Activated naive CD4-positive, alpha-beta T cell treated with anti-CD3 and anti-CD28 coated beads, Interleukin-2, amount 50 U/mL, for 24 hours (primary cell): Measurements from ENCODE around the gene FAM167B.

Experiments used
- H3K27ac Mint-ChIP-seq: one replicate; pipeline ENCODE4 v1.8.0; 2021; ENCODE audit warnings: mild to moderate bottlenecking, mixed read lengths
- H3K27me3 Mint-ChIP-seq: one replicate; pipeline ENCODE4 v1.8.0; 2021; ENCODE audit warnings: mixed read lengths
- H3K36me3 Mint-ChIP-seq: one replicate; pipeline ENCODE4 v1.8.0; 2021; ENCODE audit warnings: mixed read lengths
- H3K4me1 Mint-ChIP-seq: one replicate; pipeline ENCODE4 v1.8.0; 2021; ENCODE audit warnings: mixed read lengths
- H3K4me3 Mint-ChIP-seq: one replicate; pipeline ENCODE4 v1.8.0; 2021; ENCODE audit warnings: mild to moderate bottlenecking, mixed read lengths
- H3K9me3 Mint-ChIP-seq: one replicate; pipeline ENCODE4 v1.8.0; 2021; ENCODE audit warnings: mixed read lengths

The FAM167B gene

GRCh38 chr1:32246888-32247273 lies at the start of gene FAM167B:
TSS of gene FAM167B (plus strand) at chr1:32247222. CDS start at chr1:32247422, 200 bp downstream.
- peak within 1 kb of the TSS; percentile 57 for H3K4me3 Mint-ChIP-seq
- peaks cover 67% of the 10 kb centered on the region for H3K4me1 Mint-ChIP-seq
- no peaks in the 10 kb centered on the region for H3K9me3 Mint-ChIP-seq
- H3K27me3 Mint-ChIP-seq = no peaks in the 10 kb centered on the region
- no peaks in the 10 kb centered on the region for H3K36me3 Mint-ChIP-seq
- H3K27ac Mint-ChIP-seq = peak within 1 kb of the TSS; percentile 97

DNA sequence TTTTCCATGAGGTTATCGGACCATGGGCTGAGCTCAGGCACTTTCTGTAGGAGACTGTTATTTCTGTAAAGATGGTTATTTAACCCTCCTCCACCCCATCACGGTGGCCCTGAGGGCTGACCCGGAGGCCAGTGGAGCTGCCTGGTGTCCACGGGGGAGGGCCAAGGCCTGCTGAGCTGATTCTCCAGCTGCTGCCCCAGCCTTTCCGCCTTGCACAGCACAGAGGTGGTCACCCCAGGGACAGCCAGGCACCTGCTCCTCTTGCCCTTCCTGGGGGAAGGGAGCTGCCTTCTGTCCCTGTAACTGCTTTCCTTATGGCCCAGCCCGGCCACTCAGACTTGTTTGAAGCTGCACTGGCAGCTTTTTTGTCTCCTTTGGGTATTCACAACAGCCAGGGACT lies 49.2 kb upstream of the FAM167B start:
- Mint-ChIP-seq H3K36me3 (peaks cover 12% of the 10 kb centered on the region), H3K27me3 (no peaks in the 10 kb centered on the region), H3K9me3 (no peaks in the 10 kb centered on the region), H3K4me3 (no peak overlapping the region), H3K27ac (no peak overlapping the region), H3K4me1 (peaks cover 73% of the 10 kb centered on the region)

- Mint-ChIP-seq H3K27me3 (no peaks in the 10 kb centered on the region), H3K27ac (no peak overlapping the region), H3K9me3 (no peaks in the 10 kb centered on the region), H3K36me3 (peaks cover 7% of the 10 kb centered on the region), H3K4me3 (peak overlapping the region; percentile 41), H3K4me1 (peaks cover 77% of the 10 kb centered on the region)
These were observed 48.6 kb upstream of the FAM167B start for GRCh38 chr1:32198237-32199042.

GRCh38 chr1:32199043-32199716 lies 47.8 kb upstream of the FAM167B start:
- H3K9me3 Mint-ChIP-seq = no peaks in the 10 kb centered on the region
- H3K4me1 Mint-ChIP-seq = peaks cover 74% of the 10 kb centered on the region
- no peak overlapping the region for H3K4me3 Mint-ChIP-seq
- H3K36me3 Mint-ChIP-seq = peaks cover 6% of the 10 kb centered on the region
- H3K27ac Mint-ChIP-seq = no peak overlapping the region
- H3K27me3 Mint-ChIP-seq = no peaks in the 10 kb centered on the region

GRCh38 chr1:32199717-32200072 lies 47.3 kb upstream of the FAM167B start:
- Mint-ChIP-seq H3K27ac (no peak overlapping the region), H3K4me3 (peak overlapping the region; percentile 26), H3K9me3 (no peaks in the 10 kb centered on the region), H3K27me3 (no peaks in the 10 kb centered on the region), H3K4me1 (peaks cover 72% of the 10 kb centered on the region), H3K36me3 (peaks cover 4% of the 10 kb centered on the region)

GRCh38 chr1:32200226-32201010 lies 46.6 kb upstream of the FAM167B start, which contains the start of gene CCDC28B:
TSS of gene CCDC28B (plus strand) at chr1:32200595. CDS start at chr1:32201936, 1,341 bp downstream.
- H3K4me1 Mint-ChIP-seq = peaks cover 66% of the 10 kb centered on the region
- peak within 1 kb of the TSS; percentile 90 for H3K27ac Mint-ChIP-seq
- no peaks in the 10 kb centered on the region for H3K27me3 Mint-ChIP-seq
- peaks cover 4% of the 10 kb centered on the region for H3K36me3 Mint-ChIP-seq
- no peaks in the 10 kb centered on the region for H3K9me3 Mint-ChIP-seq
- peak within 1 kb of the TSS; percentile 90 for H3K4me3 Mint-ChIP-seq

GRCh38 chr1:32201011-32201855 lies 45.8 kb upstream of the FAM167B start:
- Mint-ChIP-seq H3K36me3 (peaks cover 3% of the 10 kb centered on the region), H3K4me1 (peaks cover 62% of the 10 kb centered on the region), H3K27ac (peak overlapping the region; percentile 90), H3K9me3 (no peaks in the 10 kb centered on the region), H3K27me3 (no peaks in the 10 kb centered on the region), H3K4me3 (peak overlapping the region; percentile 90)

DNA sequence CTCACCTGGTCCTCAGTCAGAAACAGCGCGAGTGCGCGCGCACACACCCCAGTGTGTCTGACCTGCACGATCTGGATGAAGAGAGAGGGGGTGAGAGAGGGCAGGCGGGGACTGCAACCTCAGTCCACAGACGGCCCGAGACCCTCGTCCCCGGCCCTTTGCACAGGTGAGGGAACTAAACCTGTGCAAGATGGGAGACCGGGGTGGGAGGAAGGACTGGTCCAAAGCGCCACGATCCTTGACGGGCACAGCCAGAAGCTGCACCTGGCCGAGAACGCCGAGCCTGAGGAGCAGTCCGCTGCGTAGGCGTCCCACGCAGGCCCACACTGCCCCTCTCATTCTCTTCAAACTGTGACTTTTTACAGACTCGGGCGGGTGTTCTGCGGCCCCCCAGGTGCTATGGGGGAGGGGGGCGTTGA lies 42.1 kb upstream of the FAM167B start:
- no peaks in the 10 kb centered on the region for H3K36me3 Mint-ChIP-seq
- H3K27ac Mint-ChIP-seq = no peak overlapping the region
- H3K27me3 Mint-ChIP-seq = no peaks in the 10 kb centered on the region
- H3K9me3 Mint-ChIP-seq = no peaks in the 10 kb centered on the region
- H3K4me3 Mint-ChIP-seq = peak overlapping the region; percentile 87
- peaks cover 40% of the 10 kb centered on the region for H3K4me1 Mint-ChIP-seq

DNA sequence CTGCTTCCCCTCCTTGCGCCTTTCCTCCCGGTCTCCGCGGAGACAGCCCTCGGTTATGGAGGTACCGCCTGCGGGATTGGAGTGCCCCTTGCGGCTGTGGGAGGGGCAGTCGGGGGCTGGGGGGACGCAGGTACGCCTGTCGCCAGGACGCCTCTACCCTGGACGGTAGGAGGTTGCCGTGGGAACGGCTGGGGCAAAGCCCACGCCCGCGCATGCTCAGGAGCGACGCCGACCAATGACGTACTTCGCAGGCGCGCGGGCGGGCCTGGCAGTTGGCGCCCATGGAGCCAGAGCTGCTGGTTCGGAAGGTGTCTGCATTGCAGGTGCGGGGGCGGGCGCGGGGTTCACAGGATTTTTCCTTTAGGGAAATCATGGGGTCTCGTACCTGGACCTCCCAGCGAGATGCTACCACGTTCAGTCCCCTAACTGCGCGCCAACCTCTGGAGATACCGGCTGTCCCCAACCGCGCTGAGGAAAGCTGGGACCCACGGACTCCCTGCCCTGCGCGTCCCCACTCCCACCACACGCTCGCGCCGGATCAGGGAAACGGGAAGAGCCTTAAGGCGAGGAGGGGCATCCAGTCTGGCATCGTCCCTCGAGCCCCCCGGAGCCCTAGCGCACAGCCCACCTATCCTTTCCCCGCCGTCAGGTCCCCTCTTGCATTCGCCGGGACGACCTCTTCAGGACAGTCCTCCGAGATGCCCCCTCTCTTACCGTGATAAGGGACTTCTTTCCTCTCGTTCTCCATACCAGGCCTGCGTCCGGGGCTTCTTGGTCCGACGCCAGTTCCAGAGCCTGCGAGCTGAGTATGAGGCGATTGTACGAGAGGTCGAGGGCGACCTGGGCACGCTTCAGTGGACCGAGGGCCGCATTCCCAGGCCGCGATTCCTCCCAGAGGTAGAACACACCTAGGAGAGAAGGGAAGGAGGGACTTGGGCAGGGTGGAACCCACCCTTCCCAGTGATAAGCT lies 41.3 kb upstream of the FAM167B start, which contains the start of gene IQCC:
TSS of gene IQCC (plus strand) at position 271 of the 970 bp plus-strand sequence. CDS start at position 282, 11 bp downstream.
- Mint-ChIP-seq H3K36me3 (no peaks in the 10 kb centered on the region), H3K9me3 (no peaks in the 10 kb centered on the region), H3K4me1 (peaks cover 35% of the 10 kb centered on the region), H3K27ac (peak within 1 kb of the TSS; percentile 30), H3K4me3 (peak within 1 kb of the TSS; percentile 87), H3K27me3 (no peaks in the 10 kb centered on the region)

GRCh38 chr1:32208469-32208868 lies 38.6 kb upstream of the FAM167B start:
- Mint-ChIP-seq H3K4me1 (peaks cover 14% of the 10 kb centered on the region), H3K9me3 (no peaks in the 10 kb centered on the region), H3K27me3 (no peaks in the 10 kb centered on the region), H3K36me3 (no peaks in the 10 kb centered on the region), H3K4me3 (no peak overlapping the region), H3K27ac (no peak overlapping the region)

DNA sequence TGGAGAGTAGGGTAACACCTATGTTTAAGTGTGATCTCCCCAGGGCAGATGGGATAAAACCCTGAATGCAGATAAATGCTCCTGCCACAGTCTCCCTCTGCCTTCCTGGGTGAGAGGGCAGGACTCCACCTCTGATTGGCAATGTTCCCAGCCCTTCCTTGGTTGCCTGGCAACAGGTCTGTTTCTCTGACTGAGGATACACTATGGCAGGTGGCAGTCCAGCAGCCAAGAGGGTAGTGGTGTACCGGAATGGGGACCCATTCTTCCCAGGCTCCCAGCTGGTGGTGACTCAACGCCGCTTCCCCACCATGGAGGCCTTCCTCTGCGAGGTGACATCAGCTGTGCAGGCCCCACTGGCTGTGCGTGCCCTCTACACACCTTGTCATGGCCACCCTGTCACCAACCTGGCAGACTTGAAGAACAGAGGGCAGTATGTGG lies 38.1 kb upstream of the FAM167B start, which contains the start of gene DCDC2B:
TSS of gene DCDC2B (plus strand) at position 199 of the 438 bp plus-strand sequence. CDS start at position 204, 5 bp downstream.
- H3K9me3 Mint-ChIP-seq = no peaks in the 10 kb centered on the region
- H3K36me3 Mint-ChIP-seq = no peaks in the 10 kb centered on the region
- no peaks in the 10 kb centered on the region for H3K27me3 Mint-ChIP-seq
- H3K4me1 Mint-ChIP-seq = peaks cover 12% of the 10 kb centered on the region
- no peak within 1 kb of the TSS for H3K27ac Mint-ChIP-seq
- no peak within 1 kb of the TSS for H3K4me3 Mint-ChIP-seq

DNA sequence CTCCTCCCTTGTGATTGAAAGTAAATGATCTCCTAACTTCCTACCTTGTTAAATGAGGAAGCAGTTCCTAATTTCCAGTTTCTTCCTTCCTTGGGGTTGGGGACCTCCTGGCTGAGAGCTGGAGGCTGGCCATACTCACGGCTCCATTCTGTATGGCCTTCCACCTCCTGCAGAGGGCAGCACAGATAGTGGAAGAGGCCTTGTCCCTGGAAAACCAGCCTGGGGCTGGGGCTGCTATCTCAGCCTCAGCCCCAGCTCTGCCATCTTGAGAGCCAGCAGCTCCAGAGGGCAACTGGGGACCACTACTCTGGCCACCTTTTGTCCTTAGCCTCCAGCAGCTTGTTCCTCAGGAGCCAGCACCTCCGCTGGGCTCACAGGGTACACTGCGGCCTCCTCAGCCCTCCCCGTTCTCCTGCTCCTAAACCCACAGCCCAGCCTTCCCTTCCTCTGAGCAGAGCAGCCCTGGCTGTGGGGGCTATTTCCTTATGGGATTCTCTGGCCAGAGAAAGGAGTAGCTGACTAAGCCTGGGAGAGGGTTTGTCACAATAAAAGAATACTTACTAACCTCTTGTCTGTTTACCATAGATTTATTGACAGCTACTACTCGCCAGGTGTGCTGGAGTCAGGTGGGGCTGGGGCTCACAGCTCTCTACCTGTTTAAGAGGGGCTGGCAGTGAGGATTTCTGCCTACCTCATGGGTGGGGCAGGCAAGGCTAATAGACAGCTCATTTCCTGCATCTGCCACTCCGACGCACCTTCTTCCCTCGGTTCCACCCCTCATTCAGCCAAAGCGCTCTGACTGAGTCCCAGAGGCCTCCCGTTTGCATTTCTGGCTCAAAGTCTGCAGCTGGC lies 31.2 kb upstream of the FAM167B start:
- peak overlapping the region; percentile 41 for H3K27ac Mint-ChIP-seq
- H3K4me3 Mint-ChIP-seq = no peak overlapping the region
- H3K27me3 Mint-ChIP-seq = no peaks in the 10 kb centered on the region
- peaks cover 4% of the 10 kb centered on the region for H3K36me3 Mint-ChIP-seq
- H3K9me3 Mint-ChIP-seq = no peaks in the 10 kb centered on the region
- peaks cover 28% of the 10 kb centered on the region for H3K4me1 Mint-ChIP-seq

DNA sequence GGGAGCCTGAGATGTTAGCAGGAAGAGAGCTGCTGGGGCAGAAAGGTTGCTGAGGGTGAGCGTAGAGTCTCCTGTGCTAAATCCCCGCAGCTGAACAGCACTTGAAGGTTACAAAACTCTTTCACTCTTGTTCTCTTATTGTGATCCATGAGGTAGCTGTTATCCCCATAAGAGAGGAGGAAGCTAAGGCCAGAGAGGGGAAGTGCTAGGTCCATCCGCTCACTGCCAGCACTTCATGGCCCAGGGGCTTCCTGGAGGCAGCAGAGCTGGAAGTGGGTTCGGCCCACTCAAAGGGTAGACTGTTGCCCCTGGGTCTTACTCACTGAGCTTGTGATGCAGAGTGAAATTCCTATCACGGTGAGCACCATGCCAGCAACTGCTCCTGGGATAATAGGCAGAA lies 30.5 kb upstream of the FAM167B start:
- H3K4me3 Mint-ChIP-seq = no peak overlapping the region
- H3K27ac Mint-ChIP-seq = no peak overlapping the region
- peaks cover 33% of the 10 kb centered on the region for H3K4me1 Mint-ChIP-seq
- H3K27me3 Mint-ChIP-seq = no peaks in the 10 kb centered on the region
- H3K36me3 Mint-ChIP-seq = peaks cover 4% of the 10 kb centered on the region
- H3K9me3 Mint-ChIP-seq = no peaks in the 10 kb centered on the region
